Suppressor macrophage (primary cell): ENCODE data around the gene OBSCN.

Experiments used
- DNase-seq, 4 experiments: peaks; one replicate each; pipeline ENCODE4 v3.0.0-alpha.2; 2020 to 2022

OBSCN gene

DNA sequence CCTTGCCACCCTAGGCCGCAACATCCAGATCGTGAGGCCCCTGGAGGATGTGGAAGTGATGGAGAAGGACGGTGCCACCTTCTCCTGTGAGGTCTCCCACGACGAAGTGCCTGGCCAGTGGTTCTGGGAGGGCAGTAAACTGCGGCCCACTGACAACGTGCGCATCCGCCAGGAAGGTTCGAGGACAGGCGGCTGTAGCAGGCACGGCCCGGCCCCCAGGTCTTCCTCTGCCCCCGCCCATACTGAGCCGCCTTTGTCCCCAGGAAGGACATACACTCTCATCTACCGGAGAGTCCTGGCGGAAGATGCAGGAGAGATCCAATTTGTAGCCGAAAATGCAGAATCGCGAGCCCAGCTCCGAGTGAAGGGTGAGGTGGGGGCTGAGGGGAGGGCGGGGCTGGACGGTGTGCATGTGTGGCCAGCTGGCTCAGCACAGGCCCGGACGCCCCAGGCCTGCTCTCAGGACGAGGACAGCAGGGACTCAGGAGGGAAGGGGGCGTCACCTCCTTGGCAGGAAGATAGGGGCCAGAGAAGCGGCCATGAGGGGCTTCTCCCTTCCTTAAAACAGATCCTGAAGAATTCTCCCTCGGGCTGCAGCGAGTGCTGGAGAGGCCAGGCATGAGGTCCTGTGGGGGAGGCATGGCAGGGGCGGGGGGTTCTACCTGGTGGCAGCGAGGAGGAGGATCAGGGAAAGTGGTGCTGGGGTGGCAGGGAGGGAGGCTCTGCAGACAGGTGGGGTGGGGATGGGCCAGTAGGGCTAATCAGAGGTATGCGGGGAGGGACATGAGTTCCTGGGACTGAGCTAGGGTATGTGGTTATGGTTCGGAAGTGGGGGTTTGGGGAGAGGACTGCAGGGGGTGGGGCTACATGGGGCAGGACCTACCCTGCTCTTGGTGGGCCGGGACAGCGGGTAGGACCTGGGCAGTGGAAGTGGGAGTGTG lies 69.9 kb downstream of the OBSCN start:
- DNase-seq = no peak

DNA sequence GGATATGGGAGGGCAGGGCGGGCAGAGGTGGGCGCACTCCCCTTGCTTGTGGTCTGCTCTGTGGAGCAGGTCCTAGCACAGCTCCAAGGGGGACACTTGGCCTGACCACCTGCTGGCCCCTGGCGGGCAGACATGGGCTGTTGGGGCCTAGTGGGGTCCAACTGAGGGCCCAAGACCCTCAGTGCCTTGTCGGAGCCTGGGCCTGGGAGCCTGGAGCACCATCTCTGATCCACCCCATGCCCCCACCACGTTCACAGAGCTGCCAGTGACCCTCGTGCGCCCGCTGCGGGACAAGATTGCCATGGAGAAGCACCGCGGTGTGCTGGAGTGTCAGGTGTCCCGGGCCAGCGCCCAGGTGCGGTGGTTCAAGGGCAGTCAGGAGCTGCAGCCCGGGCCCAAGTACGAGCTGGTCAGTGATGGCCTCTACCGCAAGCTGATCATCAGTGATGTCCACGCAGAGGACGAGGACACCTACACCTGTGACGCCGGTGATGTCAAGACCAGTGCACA lies 70.6 kb downstream of the OBSCN start:
- no peak for DNase-seq

DNA sequence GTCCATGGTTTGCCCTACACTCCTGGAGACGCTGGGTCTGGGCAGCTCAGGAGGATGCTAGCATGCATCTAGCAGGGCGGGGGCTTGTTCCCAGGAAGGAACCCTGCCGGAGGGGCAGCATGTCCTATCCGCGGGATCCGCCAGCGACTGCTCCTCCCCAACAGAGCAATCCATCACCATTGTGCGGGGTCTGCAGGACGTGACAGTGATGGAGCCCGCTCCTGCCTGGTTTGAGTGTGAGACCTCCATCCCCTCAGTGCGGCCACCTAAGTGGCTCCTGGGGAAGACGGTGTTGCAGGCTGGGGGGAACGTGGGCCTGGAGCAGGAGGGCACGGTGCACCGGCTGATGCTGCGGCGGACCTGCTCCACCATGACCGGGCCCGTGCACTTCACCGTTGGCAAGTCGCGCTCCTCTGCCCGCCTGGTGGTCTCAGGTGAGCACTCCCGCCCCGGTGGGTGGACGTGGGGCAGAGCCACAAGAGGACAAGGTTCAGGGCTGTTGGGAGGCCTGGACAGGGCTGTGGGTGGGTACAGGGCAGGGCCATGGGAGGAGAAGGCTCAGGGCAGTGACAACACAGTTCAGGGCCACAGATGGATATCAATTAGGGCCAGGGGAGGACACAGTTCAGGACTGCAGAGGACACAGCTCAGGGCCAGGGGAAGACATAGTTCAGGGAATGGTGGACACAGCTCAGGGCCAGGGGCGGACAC lies 71.3 kb downstream of the OBSCN start:
- DNase-seq = no peak

DNA sequence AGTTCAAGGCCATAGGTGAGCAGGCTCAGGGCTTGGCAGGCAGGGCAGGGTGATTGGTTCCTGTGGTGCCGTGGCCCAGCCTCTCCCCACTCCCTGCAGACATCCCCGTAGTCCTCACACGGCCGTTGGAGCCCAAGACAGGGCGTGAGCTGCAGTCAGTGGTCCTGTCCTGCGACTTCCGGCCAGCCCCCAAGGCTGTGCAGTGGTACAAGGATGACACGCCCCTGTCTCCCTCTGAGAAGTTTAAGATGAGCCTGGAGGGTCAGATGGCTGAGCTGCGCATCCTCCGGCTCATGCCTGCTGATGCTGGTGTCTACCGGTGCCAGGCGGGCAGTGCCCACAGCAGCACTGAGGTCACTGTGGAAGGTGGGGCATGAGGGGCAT lies 71.9 kb downstream of the OBSCN start:
- DNase-seq = no peak

DNA sequence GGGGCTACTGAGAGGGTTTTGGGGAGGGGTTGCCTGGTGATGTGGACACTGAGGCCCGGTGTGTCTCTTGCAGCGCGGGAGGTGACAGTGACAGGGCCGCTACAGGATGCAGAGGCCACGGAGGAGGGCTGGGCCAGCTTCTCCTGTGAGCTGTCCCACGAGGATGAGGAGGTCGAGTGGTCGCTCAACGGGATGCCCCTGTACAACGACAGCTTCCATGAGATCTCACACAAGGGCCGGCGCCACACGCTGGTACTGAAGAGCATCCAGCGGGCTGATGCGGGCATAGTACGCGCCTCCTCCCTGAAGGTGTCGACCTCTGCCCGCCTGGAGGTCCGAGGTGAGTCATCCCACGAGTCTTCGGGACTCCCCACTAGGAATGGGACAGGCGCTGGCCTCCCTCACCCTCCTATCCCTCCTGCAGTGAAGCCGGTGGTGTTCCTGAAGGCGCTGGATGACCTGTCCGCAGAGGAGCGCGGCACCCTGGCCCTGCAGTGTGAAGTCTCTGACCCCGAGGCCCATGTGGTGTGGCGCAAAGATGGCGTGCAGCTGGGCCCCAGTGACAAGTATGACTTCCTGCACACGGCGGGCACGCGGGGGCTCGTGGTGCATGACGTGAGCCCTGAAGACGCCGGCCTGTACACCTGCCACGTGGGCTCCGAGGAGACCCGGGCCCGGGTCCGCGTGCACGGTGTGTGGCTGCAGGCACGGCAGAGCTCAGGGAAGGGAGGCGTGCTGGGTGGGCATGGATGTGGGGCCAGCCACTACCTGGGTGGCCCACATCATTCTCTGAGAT lies 72.5 kb downstream of the OBSCN start:
- DNase-seq = no peak

DNA sequence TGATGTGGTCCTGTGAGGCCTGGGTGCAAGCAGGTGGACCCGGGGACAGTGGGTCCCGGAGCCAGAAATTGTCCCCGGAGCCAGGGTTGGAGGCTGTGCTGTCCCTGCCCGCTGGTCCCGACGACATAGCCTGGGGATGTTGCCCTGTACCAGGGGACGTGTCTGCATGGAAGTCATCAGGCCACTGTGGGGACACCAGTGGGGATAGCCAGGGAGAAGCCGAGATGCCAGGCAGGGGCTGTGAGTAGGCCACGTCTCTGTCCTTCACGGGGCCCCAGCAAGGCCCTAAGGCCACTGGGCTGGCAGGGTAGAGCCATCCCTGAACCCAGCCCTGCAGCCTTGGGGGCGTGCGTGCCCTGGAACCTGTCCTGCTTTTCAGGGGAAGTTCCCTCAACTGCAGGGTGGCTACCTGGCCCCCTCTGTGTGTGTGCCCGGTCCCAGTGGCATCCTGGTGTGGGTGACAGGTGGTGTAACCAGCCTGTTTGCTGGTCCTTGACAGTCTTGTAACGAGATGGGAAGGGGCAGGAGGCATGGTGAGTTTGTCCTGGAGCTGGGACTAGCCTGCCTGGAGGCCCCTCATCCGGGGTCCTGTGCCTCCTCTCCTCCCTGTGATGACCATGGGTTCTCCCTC lies 73.2 kb downstream of the OBSCN start:
- no peak for DNase-seq

DNA sequence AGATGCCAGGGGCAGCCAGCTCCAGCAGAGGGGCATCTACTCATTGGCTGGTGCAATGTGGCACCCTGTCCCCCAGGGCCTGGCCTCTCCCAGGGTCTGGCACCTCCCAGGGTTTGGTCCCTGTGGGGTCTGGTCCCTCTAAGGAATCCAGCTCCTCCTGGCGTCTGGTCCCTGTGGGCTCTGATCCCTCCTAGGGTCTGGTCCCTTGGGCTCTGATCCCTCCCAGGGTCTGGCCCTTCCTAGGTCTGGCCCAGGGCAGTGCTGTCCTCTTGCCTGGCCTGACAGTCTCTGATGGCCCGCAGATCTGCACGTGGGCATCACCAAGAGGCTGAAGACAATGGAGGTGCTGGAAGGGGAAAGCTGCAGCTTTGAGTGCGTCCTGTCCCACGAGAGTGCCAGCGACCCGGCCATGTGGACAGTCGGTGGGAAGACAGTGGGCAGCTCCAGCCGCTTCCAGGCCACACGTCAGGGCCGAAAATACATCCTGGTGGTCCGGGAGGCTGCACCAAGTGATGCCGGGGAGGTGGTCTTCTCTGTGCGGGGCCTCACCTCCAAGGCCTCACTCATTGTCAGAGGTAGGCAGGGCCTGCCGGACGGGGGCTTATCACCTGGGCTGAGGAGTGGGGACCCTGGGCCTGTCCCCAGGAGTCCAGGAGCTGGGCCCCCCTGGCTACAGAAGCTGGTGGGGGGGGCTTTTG lies 73.9 kb downstream of the OBSCN start:
- no peak for DNase-seq

DNA sequence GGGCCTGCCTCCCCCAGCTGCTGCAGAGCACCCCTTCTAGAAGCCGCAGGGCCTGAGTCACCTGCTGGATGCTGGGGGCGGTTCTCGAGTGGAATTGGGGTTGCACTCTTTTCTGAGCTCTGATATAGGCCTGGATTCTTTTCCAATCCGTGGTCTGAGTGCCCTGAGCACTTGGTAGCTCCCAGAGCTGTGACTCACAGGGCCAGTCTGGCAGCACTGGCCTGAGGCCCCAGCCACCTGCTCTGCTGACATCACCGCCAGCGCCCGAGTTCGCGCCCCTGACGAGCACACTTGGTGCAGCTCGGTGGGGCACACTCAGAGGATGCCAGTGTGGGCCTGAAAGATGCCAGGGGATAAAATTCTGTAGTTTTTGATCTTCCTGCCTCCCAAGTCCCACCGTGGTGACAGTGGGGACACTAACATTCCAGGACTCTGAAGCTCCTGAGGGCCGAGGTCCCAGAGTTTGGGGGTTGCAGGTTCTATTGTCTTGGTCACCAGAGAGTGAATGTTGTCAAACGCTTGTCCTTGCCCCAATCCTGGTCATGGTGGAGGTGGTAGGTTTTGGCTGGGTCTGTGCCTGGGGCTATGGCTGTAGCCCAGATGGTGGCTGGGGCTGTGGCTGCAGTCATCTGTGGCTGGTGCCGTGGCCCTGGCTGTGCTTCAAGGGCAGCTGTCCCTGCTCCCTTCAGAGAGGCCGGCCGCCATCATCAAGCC lies 74.6 kb downstream of the OBSCN start:
- DNase-seq = no peak

DNA sequence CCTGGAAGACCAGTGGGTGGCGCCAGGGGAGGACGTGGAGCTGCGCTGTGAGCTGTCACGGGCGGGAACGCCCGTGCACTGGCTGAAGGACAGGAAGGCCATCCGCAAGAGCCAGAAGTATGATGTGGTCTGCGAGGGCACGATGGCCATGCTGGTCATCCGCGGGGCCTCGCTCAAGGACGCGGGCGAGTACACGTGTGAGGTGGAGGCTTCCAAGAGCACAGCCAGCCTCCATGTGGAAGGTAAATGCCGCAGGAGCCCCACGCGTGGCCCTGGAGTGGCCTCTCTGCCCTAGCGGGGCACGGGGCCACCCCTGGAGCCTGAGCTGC lies 75.2 kb downstream of the OBSCN start:
- no peak for DNase-seq

DNA sequence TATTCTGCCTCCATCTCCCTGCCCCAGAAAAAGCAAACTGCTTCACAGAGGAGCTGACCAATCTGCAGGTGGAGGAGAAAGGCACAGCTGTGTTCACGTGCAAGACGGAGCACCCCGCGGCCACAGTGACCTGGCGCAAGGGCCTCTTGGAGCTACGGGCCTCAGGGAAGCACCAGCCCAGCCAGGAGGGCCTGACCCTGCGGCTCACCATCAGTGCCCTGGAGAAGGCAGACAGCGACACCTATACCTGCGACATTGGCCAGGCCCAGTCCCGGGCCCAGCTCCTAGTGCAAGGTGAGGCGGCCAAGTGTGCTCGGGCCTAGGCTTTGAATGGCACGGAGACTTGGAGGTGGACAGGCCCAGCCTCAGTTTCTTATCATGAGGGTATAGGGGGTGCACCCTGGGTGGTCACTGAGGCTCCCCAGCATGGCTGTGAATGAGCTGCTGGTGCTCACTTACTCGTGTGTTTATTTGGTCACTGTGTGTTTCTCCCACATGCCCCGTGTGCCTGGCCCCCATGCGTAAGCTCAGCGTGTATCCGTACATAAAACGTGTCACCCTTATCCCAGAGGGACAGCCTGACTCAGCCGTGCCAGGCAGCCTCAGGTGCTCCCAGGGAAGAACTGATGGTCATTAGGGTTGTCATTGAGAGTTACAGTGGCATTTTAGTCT lies 75.8 kb downstream of the OBSCN start:
- DNase-seq = no peak

DNA sequence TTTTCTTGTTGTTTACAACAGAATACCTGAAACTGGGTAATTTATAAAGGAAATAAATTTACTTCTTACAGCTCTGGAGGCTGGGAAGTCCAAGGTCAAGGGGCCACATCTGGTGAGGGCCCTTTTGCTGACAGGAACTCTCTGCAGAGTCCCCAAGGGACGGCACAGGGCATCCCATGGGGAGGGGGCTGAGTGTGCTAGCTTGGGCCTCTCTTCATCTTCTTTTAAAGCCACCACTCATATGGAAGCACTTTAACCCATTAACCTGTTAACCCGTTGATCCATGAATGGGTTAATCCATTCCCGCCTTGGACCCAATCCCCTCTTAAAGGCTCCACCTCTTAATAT lies 76.3 kb downstream of the OBSCN start:
- DNase-seq = no peak

DNA sequence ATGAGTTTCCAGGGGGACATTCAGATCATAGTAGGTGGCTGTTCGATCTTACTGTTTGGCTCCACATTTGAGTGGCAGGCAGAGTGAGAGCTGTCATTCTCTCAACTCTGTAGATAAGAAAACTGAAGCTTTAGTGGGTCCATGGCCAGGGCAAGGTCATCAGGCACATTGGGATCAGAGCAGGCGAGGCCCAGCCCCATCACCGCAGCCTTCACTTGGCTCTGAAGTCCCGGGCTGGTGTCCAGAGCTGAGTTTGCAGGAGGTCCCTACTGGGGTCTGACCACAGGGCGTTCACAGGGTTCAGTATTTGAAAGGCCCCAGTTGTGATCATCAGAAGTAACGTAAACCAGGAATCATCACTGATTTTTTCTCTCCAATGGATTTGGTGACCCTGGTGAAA lies 76.7 kb downstream of the OBSCN start:
- no peak for DNase-seq

DNA sequence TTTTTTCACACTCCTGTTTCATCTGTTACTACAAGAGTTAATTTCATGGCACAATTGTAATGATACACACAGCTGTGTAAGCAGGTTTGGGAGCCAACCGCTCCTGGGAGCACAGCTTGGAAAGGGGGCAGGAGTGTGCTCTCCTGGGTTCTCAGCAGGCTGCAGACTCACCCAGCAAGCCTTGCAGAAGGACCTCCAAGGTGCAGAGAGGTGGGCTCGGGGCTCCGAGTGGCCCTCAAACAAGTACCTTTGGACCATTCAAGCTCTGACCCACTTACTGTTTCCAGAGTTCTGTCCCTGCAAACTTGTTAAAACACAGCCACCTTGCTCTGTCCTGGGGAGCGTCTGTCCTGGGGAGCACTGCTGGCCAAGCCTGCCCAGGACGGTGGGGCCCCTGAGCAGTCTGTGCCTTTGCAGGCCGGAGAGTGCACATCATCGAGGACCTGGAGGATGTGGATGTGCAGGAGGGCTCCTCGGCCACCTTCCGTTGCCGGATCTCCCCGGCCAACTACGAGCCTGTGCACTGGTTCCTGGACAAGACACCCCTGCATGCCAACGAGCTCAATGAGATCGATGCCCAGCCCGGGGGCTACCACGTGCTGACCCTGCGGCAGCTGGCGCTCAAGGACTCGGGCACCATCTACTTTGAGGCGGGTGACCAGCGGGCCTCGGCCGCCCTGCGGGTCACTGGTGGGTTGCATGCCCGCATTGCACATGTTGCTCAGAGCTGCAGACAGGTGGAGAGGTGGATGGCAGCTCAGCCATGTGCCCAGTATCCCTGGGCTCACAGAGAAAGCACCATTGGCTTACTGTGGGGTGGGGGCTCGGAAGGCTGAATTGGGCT lies 78.0 kb downstream of the OBSCN start:
- DNase-seq = no peak

DNA sequence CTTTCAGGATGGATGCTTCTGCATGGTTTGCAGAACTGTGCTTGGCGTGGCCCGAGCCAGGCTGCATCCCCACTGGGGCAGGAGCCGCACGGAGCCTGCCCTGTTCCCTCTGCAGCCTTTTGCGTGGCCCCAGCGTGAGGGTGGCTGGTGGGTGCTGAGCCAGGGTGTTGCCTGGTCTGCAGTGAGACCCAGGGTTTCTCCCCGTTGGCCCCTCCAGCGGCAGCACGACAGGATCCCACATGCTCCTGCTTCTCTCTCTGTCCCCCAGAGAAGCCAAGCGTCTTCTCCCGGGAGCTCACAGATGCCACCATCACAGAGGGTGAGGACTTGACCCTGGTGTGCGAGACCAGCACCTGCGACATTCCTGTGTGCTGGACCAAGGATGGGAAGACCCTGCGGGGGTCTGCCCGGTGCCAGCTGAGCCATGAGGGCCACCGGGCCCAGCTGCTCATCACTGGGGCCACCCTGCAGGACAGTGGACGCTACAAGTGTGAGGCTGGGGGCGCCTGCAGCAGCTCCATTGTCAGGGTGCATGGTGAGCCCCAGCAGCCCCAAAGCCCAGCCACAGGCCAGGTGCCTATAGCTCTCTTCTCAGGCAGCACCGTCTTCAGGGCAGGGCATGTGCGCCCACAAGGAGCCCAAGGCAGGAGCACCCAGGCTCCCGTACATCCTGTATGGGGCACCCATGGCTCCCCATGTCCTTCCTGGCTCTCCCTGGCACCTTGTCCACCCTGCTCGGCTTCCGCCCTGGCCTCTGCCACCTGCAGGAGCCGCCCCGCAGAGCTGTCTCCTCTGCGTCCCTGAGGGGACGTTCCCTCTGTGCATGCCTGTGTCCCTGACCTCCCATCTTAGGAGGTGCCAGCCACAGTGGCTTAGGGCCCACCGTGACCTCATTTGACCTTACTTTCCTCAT lies 78.9 kb downstream of the OBSCN start:
- DNase-seq = no peak

DNA sequence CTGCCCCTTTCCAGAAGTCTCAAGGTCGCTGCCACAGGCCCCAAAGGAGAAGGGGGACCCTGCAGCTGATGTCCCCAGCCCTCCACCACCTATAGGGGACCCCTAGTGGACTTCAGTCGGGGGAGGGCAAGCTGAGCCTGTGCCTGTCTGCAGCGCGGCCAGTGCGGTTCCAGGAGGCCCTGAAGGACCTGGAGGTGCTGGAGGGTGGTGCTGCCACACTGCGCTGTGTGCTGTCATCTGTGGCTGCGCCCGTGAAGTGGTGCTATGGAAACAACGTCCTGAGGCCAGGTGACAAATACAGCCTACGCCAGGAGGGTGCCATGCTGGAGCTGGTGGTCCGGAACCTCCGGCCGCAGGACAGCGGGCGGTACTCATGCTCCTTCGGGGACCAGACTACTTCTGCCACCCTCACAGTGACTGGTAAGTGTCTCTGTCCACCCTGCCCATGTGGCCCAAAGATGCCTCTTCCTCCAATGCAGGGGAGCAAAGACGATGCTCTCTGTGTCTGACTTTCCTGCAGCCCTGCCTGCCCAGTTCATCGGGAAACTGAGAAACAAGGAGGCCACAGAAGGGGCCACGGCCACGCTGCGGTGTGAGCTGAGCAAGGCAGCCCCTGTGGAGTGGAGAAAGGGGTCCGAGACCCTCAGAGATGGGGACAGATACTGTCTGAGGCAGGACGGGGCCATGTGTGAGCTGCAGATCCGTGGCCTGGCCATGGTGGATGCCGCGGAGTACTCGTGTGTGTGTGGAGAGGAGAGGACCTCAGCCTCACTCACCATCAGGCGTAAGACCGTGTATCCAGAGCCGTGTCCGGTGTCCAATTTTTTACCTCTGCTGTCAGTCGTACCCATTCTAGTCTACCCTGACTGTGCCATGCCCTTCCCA lies 79.9 kb downstream of the OBSCN start:
- no peak for DNase-seq

DNA sequence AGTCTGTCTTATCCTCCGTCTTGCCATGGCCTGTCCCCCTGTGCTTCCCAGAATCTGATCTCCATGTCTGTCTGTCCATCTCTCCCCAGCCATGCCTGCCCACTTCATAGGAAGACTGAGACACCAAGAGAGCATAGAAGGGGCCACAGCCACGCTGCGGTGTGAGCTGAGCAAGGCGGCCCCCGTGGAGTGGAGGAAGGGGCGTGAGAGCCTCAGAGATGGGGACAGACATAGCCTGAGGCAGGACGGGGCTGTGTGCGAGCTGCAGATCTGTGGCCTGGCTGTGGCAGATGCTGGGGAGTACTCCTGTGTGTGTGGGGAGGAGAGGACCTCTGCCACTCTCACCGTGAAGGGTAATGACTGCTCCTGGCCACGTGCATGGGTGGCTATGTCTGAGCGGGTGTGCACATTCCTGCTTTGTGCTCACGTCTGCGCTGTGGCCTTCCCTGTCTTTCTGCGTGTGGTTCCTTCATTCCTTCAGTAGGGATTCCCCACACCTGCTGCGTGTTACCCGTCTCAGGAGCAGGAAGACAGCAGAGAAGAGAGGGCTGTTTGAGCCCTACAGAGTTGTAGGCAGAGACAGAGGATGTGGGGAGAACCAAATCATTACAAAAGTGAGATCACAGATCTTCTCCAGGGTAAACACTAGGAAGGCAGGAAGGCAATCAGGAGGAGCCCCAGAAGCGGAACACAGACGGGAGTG lies 80.8 kb downstream of the OBSCN start:
- DNase-seq = no peak

DNA sequence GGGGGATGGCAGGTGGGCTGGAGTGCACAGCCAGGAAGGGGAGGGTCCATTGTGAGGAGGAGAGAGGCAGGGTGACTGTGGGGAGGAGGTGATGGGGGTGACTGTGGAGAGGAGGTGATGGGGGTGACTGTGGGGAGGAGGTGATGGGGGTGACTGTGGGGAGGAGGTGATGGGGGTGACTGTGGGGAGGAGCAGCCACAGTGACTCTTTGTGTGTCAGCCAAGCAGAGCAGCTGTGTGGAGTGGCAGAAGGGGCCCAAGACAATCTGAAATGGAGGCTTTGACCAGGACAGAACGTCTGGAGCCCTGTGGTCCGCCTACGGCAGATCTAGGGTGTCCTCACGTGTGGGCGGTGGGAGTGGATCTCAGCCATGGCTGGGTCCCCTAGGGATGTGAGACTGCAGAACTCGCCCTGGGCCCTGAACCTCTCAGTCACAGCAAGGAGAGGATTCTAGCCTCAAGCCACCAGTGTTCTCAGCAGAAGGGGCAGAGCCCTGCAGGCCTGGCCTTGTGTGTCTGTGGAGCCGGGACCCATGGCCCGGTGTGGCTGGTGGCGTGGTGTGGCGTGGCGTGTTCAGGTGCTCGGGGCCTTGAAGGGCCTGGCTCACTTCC lies 81.5 kb downstream of the OBSCN start:
- DNase-seq = no peak
